Adrenal gland (tissue), 5 donors: Measurements from ENCODE around the gene PPIP5K1.
"Not testable (repeated sequence)": the region's sequence is repeated elsewhere in the genome, so short reads cannot be mapped to it uniquely, and the experiment has no call there.

Experiments
- CTCF ChIP-seq, 6 experiments: fragments of 450-650 bp in 4 of 6; fragments of 200-600 bp in 2 of 6; sonication (generic) in 1 of 6; IDR thresholded peaks; 1 replicate in 5 of 6; 2 replicates in 1 of 6; pipeline versions ENCODE4 v1.5.1 to v1.8.0; 2016 to 2021; ENCODE audit warnings: antibody characterized with exemption in 6 of 6, mild to moderate bottlenecking in 2 of 6, moderate library complexity in 1 of 6
- POLR2A ChIP-seq, 2 donors: fragments of 450-650 bp; IDR thresholded peaks; one replicate each; pipeline ENCODE4 v1.6.1; 2017; ENCODE audit warnings: antibody characterized with exemption in 2 of 2, mild to moderate bottlenecking in 2 of 2, moderate library complexity in 1 of 2
- donor health status: DM: no; HTN: no; CAD: no.

- not testable (repeated sequence) for TF ChIP-seq CTCF, POLR2A (IDR thresholded peaks at IDR 0.05)
Measured at GRCh38 chr15:43617750-43618149, 27.7 kb upstream of the PPIP5K1 start.
